ENCODE data around the gene MIOX.

DNA sequence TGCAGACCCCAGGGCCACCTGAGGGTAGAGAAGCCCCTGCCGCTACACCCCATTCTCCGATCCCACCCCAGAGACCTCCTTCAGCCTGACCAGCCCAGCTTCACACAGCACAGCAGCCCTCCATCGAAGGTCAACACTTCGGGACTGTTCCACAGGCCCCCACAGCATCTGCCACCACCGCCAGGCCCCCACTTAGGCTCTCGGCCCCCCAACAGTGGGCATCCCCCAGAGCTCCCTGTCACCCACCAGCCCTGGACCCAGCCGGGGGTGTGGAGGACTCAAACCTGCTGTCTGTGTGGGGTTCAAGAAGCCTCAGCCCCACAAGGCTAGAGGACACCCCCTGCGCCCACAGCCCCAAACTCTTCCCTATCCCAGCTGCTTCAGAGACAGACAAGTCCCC lies 18.0 kb upstream of the MIOX start:
- TF ChIP-seq, protein P1, sequence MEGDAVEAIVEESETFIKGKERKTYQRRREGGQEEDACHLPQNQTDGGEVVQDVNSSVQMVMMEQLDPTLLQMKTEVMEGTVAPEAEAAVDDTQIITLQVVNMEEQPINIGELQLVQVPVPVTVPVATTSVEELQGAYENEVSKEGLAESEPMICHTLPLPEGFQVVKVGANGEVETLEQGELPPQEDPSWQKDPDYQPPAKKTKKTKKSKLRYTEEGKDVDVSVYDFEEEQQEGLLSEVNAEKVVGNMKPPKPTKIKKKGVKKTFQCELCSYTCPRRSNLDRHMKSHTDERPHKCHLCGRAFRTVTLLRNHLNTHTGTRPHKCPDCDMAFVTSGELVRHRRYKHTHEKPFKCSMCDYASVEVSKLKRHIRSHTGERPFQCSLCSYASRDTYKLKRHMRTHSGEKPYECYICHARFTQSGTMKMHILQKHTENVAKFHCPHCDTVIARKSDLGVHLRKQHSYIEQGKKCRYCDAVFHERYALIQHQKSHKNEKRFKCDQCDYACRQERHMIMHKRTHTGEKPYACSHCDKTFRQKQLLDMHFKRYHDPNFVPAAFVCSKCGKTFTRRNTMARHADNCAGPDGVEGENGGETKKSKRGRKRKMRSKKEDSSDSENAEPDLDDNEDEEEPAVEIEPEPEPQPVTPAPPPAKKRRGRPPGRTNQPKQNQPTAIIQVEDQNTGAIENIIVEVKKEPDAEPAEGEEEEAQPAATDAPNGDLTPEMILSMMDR (IDR thresholded peaks at IDR 0.05) = no peak
- TF ChIP-seq POLR2A (IDR thresholded peaks at IDR 0.05) = no peak
